GM18505 (cell line): Measurements from ENCODE around the gene HMGCR.
"Not testable (repeated sequence)": the region's sequence is repeated elsewhere in the genome, so short reads cannot be mapped to it uniquely, and the experiment has no call there.

ENCODE experiments used
- ATAC-seq: cut with Tn5 transposase; IDR thresholded peaks from one replicate; pipeline ENCODE4 v1.9.1; 2021; ENCODE audit not compliant: unreplicated experiment
- POLR2A ChIP-seq: IDR thresholded peaks from 4 replicates; pipeline ENCODE4 v1.6.1; 2011; ENCODE audit warnings: borderline replicate concordance; ENCODE audit not compliant: insufficient read depth, insufficient read length; ENCODE audit errors: extremely low read depth

HMGCR gene

GRCh38 chr5:75336615-75337336, at the start of gene HMGCR:
Gene HMGCR (plus strand): TSS chr5:75337220. CDS start chr5:75342606, 5,386 bp downstream.
- ATAC-seq = peak; percentile 98
- peak; percentile 97 for TF ChIP-seq POLR2A

DNA sequence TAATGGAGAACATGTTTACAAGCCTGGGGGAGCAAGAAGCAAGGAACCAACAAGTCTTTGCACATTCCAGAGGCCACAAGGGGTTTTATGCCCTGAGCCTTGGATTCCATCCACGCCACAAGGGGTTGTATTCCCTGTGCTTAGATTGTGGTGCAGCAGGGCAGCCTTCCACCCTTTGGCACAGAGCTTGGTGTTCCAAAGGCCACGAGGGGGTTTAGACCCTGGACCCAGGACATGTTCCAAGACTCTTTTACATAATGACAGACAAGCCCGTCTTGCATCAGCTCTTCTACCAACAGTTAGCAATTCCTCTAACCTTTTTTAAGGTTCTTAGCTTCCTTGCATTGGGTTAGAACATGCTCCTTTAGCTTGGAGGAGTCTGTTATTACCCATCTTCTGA, 45.2 kb upstream of the HMGCR start:
- not testable (repeated sequence) for ATAC-seq

DNA sequence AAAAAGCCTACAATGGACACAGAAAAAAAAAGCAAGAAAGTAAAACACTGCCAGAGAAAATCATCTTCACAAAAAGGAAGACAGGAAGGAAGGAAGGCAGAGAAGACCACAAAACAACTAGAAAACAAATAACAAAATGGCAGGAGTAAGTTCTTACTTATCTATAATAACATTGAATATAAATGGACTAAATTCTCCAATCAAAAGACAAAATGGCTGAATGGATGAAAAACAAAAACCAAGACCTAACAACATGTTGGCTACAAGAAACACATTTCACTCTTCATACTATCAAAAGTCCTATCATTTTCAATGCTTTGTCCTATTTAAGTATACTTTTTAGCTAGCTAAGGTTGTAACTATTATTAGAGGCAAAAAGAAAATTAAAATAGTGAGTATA, 36.9 kb upstream of the HMGCR start:
- no peak for ATAC-seq

DNA sequence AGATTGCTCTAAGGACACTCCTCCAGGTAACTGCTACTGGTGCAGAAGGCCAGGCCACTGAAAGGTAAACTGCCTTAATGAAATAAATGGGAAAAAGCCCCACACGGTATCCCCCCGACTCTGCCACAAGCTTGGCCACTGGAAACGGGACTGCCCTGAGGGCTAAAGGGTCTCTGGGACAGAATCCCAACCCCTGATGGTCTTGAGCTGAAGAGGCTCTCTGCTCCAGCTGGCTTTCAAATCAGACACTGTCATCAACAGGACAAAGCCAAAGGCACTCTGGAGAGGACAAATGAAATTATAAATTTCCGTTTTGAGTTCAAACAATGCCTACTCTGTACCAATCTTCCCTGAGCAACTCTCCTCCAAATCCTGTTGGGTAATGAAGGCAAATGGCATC, 33.6 kb upstream of the HMGCR start:
- ATAC-seq = no peak
- no peak for TF ChIP-seq POLR2A

More for the DNA sequence above, 36.9 kb upstream of the HMGCR start:
- no peak for TF ChIP-seq POLR2A

- not testable (repeated sequence) for ATAC-seq
Measured at GRCh38 chr5:75304486-75304885, 32.5 kb upstream of the HMGCR start.

GRCh38 chr5:75306746-75307145, 30.3 kb upstream of the HMGCR start:
- no peak for ATAC-seq

GRCh38 chr5:75310212-75310611, 26.8 kb upstream of the HMGCR start:
- no peak for ATAC-seq
- no peak for TF ChIP-seq POLR2A

More at GRCh38 chr5:75306746-75307145, 30.3 kb upstream of the HMGCR start:
- no peak for TF ChIP-seq POLR2A

- not testable (repeated sequence) for ATAC-seq
Measured at GRCh38 chr5:75319148-75319547, 17.9 kb upstream of the HMGCR start.

DNA sequence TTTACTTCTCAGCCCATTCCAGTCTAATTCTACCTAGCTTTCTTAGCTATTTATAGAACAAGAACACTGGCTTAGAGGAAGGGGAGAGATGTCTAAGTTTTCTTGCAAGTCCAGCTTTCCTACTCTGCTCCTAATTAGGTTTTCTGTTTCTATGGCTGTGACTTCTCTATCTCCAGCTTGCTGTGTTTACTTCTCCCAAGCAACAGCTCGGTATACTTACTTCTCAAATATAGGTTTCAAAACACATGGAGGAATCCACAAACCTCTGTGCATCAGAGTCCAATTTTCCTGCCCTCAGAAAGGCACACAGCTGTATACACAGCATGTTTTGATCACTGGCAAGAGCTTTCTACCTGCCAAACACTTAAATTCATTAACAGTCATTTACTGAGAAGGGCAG, 17.4 kb upstream of the HMGCR start:
- no peak for TF ChIP-seq POLR2A
- ATAC-seq = no peak

DNA sequence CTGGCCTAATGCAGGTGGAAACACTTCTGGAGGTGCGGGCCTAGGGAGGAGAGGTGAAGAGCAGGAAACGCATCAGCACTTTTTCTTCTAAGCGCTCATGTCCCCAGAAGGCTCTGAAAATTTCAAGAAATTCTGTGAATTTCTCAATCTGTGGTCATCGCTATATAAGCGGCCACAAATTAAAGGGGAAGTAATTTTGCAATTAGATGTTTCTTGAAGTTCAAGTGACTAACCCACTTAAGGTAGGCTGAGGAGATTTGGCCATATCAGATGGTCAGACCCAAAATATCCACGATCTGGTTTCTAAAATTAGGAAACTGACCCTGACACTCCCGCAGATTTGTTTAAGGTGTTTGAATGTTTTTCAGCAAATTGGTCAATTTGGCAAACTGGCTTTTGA, 16.6 kb upstream of the HMGCR start:
- no peak for TF ChIP-seq POLR2A
- ATAC-seq = no peak

DNA sequence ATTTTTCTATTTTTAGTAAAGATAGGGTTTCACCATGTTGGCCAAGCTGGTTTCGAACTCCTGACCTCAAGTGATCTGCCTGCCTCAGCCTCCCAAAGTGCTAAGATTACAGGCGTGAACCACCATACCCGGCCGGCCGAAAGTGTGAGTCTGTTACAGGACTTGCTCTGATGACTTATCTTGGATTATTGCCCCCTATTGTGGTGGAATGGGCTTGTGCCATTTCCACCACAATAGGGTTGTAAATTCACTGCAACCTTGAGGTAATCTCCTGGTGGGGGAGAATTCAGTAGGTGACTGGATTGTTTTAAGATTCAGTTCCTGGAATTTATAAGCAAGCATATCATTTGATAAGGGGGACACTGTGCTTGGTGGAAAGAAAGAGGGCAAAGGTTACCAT, 15.0 kb upstream of the HMGCR start:
- no peak for ATAC-seq
- no peak for TF ChIP-seq POLR2A

DNA sequence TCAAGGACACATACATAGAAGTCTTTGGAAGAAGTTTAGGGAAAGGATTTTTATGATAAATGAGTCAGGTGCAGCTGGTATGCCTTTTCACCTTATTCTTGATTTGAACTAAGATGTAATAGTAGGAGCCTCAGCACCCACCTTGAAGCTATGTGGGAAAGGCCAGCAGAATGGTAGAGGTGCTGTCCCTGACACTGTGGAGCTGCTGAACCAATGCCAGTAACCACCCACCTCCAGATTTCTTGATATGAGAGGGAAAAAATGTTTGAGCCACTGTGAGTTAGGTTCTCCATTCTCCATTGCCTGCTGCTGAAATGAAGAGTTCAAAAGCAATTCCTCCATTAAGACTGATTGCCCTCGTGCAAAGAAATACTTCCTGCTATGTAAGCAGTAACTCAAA, 12.2 kb upstream of the HMGCR start:
- ATAC-seq = no peak
- TF ChIP-seq POLR2A = no peak

- no peak for ATAC-seq
- TF ChIP-seq POLR2A = no peak
Measured at GRCh38 chr5:75325242-75325641, 11.8 kb upstream of the HMGCR start.

DNA sequence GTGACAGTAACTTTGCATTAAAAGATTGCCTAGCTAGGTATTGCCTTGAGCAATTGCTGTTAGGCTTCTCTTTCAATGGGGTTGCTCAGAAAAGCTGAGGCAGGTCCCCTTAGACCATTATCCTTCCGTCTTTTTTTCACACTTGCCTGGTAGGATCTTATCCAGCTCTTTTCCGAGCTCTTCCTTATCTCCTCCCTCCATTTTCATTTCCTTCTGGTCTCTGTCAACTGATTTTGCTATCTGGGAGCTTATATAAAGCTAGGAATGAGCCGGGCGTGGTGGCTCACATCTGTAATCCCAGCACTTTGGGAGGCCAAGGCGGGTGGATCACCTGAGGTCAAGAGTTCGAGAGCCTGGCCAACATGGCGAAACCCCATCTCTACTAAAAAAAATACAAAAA, 6.6 kb upstream of the HMGCR start:
- ATAC-seq = no peak
- TF ChIP-seq POLR2A = no peak

DNA sequence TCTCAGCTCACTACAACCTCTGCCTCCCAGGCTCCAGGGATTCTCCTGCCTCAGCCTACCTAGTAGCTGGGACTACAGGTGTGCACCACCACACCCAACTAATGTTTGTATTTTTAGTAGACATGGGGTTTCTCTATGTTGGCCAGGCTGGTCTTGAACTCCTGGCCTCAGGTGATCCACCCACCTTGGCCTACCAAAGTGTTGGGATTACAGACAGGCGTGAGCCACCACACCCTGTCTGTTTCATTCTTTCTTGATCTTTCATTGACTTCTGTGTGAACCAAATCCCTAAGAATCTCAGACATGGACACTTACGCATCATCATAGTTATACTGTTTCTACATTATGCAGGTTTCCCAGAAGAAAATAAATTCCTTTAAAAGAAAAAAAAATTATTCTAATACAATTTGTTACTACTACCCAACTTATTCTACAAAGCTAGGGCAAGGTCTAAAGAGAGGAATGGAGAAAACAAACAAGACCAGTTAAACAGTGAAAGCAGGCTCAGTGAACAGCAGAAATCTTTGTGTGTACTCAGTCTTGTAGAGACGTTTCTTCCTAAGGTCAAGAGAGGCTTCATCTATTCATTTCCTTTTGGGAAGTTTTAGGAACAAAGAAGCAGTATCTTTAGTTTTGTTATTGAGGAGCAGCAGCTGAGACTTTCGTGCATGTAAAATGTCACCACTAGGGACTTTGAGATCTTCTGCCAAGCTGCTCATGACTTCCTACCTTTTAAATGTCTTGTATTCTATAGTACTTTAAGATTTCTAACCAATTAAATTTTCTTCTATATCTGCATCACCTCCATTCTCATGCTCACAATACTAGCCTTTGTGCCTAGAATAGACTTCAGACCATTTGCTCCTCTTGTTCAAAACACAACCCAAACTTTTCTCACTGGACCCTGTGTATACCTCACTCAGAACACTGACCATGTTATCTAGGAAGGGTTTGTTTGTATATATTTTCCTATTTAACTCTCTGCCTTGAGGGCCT, 5.6 kb upstream of the HMGCR start:
- TF ChIP-seq POLR2A = no peak
- no peak for ATAC-seq

DNA sequence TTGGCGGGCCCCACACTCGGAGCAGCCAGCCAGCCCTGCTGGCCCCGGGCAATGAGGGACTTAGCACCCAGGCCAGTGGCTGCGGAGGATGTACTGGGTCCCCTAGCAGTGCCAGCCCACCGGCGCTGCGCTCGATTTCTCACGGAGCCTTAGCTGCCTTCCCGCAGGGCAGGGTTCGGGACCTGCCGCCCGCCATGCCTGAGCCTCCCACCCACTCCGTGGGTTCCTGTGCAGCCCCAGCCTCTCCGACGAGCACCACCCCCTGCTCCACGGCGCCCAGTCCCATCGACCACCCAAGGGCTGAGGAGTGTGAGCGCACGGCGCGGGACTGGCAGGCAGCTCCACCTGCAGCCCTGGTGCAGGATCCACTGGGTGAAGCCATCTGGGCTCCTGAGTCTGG, 3.3 kb upstream of the HMGCR start:
- not testable (repeated sequence) for ATAC-seq

DNA sequence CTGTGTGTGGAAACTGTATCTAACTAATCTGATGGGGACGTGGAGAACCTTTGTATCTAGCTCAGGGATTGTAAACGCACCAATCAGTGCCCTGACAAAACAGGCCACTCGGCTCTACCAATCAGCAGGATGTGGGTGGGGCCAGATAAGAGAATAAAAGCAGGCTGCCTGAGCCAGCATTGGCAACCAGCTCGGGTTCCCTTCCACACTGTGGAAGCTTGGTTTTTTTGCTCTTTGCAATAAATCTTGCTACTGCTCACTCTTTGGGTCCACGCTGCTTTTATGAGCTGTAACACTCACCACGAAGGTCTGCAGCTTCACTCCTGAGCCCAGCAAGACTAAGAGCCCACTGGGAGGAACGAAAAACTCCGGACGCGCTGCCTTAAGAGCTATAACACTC, 2.6 kb upstream of the HMGCR start:
- not testable (repeated sequence) for ATAC-seq
